Effector CD4-positive, alpha-beta T cell (primary cell): ENCODE results near the gene UBE3C.
"Not testable (repeated sequence)": the region's sequence is repeated elsewhere in the genome, so short reads cannot be mapped to it uniquely, and the experiment has no call there.

Experiments
- DNase-seq: peaks from one replicate; pipeline ENCODE4 v3.0.0-alpha.2; 2020

The UBE3C gene

DNA sequence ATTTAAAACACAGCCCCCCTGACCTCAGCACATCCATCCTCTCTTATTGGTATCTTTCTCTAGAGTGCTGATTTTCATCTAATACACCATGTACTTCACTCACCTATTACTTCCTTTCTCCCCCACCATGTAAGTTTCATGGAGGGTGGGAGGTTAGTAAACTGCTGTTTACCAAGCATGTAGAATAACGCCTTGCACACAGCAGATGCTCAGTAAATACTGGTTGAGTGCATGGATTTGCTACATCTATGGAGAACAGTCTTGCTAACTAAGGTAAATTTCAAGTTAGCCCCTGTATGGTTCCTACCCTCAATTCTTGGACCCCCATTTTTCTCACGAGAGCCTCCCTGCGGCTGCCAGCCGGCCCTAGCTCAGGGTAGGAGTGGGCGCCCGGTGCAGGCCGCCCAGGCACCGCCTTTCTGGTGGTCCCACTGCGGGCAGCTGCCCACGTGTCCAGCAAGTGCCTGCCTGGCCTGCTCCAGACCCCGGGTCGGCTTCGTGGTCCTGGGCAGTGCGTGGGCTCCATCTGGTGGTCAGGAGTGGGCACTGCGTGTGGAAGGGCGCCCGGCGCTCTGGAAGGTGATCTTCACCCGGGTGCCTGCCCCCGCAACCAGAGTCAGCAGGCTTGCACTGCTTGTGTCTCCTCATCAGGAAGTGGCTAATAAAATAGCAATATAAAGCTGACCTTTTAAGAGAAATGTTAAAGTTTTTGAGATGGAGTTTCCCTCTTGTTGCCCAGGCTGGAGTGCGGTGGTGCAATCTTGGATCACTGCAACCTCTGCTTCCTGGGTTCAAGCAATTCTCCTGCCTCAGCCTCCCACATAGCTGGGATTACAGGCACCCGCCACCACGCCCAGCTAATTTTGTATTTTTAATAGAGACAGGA, 134.7 kb downstream of the UBE3C start:
- peak; percentile 42 for DNase-seq

DNA sequence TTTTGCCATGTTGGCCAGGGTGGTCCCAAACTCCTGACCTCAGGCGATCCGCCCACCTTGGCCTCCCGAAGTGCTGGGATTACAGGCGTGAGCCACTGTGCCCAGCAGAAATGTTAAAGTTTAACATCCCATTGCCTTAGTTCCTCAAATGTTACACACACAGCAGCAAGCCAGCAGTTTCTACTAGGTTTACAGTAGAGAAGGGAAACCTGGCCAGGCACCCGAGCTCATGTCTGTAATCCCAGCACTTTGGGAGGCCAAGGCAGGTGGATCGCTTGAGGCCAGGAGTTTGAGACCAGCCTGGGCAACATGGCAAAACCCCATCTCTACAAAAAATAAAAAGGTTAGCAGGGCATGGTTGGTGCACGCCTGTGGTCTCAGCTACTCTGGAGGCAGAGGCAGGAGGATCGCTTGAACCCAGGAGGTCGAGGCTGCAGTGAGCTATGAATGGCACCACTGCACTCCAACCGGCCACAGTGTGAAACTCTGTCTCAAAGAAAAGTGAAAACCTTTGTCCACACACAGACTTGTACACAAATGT, 135.4 kb downstream of the UBE3C start:
- not testable (repeated sequence) for DNase-seq

DNA sequence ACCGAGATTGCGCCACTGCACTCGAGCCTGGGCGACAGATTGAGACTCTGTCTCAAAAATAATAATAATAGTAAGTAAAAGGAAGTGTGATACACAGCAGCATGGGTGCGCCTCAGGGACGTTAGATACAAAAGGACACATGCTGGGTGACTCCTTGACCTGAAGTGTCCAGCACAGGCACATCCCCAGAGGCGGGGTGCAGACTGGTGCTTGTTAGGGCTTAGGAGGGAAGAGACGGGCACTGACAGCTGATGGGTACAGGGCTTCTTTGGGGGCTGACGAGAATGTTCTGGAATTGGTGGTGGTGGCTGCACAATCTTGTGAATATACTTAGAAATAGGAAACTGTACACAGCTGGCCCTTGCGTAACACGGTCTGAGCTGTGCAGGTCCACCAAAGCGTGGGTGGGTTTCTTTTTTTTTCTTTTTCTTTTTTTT, 136.3 kb downstream of the UBE3C start:
- DNase-seq: no peak

DNA sequence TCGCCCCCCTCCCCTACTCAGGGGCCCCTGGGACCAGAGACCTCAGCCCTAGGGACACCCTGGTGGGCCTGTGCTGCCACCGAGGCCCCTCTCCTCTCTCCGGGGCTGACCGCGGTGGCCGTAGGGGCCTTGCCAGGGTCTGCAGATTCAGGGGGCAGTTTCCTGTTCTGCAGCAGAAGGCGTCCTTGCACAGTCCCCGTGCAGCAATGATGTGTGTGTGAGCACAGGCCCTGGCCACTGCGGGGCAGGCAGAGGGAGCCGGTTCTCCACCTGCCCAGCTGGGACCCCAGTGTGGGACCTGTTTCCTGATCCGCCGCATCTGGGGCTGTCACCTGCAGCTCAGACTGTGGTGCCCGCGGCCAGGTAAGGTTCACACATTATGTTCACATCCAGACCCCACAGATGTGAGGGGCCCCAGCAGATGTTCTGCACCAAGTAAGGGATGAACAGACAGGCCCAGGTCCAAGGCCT, 137.4 kb downstream of the UBE3C start:
- DNase-seq: no peak

DNA sequence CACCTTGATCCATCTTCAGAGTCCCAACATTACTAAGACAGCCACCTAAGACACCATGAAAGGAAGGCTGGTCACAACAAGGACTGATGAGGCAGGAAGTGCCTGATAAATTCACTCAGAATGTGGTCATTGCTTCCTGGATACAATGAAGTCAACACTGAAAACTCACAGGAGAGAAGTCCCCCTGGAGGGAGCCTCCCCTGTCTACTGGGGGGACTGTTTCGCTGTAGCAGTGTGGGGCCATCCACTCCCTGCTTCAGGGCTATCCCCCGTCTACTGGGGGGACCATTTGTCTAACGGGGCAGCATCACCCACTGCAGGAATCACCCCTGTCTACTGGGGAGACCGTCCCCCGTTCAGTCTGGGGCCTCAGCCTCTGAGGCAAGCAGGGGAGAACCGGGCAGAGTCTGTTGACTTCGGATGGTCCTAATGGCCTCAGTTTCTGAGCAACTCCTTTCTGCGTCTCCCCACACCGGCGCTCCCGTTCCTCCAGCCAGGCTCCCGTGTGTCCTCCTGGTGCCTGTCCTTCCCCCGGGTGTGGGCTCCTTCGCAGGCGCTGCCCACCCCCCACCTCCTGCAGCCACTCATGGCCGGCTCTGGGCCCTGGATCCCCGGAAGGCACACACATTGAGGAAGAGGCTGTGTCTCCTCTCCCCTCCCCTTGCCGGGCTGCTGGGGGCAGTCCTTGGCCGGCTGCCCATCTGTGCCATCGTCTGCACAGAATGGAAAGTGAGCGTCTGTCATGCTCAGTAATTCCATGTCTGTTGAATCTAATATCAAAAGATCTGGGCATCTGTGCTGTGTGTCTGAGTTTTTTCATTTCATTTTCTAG, 138.2 kb downstream of the UBE3C start:
- no peak for DNase-seq

DNA sequence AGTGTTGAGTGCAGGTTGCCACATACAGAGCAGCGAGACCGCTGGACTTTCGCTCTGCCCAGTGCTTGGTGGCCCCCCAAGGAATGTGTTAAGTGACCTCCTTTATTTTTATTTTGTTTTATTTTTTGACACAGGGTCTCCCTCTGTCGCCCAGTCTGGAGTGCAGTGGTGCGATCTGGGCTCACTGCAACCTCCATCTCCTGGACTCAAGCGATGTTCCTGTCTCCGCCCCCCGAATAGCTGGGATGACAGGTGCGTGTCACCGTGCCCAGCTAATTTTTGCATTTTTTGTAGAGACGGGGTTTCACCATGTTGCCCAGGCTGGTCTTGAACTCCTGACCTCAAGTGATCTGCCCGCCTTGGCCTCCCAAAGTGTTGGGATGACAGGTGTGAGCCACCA, 138.8 kb downstream of the UBE3C start:
- not testable (repeated sequence) for DNase-seq

DNA sequence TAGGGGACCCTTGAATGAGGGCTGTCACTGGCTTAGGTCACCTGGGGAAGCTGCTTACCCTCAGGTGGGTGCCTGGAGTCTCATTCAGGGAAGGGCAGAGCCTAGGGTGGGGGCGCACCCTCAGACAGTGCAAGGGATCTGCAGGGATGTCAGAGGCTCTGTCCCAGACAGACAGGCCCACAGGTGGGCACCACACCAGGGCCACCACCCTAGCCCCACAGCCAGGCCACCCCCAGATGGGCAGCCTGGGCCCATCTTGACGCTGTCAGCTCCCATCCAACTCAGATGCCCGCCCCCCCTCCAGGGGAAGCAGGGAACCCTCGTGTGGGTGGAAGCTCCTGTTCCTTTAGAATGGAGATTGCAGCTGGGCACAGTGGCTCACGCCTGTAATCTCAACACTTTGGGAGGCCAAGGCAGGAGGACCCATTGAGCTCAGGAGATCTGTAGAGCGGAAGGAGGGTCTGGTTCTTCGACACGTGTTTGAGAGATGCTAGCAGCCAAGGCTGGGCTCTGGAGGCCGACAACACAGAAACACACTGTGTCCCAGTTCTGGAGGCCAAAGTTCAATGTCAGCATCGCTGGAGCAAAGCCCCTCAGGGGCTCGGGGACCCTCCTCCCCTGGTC, 139.6 kb downstream of the UBE3C start:
- DNase-seq: no peak

DNA sequence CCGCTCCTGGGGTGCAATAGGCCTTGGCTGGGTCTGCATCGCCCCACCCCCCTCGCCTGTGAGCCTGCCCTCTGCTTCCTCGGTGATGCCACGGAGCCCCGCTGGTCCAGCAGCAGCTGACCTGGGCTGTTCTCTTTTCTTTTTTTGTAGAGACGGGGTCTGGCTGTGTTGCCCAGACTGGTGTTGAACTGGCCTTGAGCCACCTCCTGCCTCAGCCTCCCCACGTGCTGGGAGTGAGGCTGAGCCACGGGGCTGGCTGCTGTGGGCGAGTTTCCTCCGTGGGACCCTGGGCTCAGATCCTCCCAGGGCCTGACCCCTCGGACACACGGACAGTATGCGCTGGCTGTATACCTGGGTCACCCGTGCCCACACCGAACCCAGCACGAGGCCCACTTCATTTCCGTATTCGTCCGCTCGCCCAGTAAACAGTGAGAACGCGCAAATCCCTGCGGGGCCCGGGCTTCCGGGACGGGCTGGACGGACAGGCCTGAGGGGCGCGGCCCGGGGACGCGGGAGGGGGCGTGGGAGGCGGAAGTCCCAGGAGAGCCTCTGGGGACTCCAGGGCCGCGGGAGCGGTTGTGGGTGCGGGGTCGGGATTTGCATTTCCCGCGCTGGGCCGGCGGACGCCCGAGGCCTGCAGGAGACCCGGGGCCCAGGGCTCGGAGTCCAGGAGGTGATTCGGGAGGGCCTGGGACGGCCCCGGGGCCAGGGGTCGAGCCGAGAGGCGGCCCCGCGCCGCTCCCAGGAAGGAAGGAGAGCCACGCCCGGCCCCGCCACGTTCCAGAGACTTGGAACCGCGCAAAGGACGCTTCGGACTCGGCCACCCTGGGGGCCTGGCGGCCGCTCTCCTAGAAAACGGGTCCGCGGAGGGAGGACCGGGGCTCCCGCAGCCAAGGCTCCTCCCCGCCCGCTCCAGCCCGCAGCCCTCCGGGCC, 140.3 kb downstream of the UBE3C start:
- DNase-seq: no peak

DNA sequence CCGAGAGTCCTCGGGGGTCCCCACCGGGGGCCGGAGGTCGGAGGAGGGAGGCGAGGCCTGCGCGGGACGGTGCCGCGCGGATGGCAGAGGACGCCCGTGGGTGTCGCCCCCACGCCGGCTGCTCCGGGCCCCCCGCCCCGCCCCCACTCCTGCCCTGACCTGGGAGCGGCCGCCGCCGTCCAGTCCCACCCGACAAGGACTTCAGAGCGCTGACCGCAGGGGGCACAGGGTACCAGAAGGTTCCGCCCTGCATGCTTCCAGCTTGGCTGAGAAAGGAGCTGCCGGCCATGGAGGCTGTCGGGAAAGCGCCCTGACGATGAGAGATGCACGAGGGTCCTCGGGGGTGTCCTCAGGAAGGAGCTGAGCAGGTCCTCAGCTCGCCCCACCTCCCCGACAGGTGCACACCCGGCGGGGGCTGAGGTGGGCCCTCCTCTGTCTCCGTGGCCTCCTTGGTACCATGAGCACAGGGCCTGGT, 141.1 kb downstream of the UBE3C start:
- DNase-seq: no peak

DNA sequence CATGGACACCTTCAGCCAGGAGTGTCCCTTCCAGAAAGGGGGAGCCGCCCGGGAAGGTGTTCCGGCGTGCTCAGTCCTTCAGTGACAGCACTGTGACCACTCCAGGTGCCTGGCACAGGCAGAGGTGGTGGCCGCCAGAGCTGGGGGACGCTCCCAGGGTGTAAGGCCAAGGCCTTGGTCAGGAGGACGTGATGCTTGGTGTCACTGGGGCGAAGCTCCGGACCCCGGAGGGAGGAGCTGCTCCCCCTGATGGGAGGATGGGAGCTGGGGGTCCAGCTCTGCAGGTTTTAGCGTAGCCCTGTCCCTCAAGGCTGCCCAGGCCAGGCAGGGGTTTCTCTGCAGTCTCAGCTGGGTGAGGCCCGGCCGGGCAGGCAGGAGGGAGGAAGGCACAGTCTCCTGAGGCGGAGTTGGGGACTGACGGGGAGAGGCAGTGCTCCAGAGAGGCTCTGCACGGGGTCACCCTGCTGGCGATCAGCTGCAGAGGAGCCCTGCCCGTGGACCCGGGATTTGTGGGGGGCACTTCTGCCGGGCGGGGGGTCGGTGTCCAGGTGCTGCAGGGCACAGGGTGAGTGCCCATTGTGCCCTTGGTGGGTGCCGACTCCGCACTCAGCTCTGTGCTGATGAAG, 141.6 kb downstream of the UBE3C start:
- no peak for DNase-seq

DNA sequence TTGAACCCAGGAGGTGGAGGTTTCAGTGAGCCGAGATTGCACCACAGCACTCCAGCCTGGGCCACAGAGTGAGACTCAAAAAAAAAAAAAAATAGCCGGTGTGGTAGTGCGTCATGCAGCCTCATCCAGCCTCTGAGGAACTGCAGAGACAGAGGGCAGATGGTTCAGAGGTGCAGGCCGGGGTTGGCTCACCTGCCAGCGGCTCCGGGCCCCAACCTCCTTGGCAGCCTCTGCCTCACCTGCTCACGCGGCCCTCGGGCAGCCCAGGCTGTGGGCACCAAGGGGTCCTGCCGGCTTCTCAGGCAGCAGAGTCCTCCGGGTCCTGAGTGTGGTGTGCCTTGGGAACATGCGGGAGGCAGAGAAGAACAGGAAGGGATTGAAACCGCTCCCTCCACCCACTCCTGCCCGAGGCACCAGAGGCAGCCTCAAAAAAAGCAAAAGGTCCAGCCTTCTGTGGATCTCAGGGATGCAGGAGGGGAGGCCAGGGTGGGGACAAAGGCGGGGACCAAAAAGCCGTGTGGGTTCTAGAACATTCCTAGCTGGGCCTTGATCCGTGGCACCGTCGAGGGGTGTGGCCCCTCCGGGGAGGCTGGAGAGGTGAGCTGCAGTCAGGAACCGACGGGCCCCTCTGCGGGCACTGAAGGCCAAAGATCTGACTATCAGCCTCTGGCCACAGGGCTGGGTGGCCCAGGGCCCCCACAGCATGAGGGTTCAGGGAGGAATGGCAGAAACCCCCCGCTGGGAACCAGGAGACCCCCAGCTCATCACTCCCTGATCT, 142.7 kb downstream of the UBE3C start:
- DNase-seq: no peak

DNA sequence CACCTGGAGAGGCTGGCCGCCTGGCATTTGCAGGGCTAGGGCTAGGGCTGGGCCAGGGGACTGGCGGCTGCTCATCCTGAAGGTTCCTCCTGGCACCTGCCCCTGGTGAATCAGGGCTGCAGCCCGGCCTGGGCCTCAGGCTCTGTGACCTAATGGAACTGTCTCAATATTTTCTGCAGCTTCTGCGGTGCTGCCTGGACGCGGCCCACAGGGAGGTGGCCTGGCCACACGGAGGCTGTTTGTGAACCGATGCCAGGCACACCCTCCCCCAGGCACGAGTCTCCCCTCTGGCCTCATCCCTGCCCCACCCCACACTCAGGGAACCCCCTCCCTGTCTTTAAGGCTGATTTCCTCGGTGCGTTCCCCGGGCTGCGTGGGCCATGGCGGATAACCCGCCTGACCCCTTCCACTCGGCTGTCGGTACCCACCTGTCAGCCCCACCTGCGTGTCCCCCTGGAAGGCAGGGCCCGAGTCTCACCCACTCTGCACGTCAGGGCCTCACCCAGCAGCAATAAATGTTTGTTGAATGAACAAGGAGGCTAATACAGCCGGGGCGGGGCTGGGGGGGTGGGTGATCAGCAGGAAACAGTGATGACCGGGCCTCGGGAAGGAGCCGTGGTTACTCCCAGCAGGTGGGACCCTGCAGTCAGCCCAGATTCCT, 143.5 kb downstream of the UBE3C start:
- no peak for DNase-seq

DNA sequence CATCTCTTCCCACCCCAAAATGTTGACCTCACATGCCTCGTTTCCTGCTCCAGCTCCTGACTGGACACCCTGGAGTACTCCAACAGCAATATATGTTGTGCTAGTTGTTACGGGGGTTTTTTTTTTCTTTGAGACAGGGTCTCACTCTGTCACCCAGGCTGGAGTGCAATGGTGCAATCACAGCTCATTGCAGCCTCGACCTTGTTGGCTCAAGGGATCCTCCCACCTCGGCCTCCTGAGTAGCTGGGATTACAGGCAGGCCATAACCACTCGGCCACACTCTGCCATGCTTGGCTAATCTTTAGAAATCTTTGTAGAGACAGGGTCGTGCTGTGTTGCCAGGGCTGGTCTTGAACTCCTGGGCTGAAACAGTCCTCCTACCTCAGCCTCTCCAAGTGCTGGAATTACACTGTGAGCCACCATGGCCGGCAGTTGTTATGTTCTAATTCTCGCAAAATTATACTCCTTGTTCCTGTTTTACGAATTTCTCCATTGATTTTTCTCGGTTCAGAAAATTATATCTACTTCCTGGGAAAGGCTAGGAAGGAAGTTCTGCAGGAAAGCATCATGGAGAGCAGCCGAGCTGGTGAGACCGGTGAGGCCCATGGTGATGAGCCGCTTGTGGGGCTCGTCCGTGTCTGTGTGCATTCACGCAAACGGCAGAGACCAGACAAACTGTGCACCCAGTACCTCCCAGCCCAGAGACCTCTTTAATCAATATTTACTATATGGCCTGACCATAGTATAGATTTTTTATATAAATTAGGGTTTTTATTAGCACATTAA, 145.7 kb downstream of the UBE3C start:
- DNase-seq: no peak

DNA sequence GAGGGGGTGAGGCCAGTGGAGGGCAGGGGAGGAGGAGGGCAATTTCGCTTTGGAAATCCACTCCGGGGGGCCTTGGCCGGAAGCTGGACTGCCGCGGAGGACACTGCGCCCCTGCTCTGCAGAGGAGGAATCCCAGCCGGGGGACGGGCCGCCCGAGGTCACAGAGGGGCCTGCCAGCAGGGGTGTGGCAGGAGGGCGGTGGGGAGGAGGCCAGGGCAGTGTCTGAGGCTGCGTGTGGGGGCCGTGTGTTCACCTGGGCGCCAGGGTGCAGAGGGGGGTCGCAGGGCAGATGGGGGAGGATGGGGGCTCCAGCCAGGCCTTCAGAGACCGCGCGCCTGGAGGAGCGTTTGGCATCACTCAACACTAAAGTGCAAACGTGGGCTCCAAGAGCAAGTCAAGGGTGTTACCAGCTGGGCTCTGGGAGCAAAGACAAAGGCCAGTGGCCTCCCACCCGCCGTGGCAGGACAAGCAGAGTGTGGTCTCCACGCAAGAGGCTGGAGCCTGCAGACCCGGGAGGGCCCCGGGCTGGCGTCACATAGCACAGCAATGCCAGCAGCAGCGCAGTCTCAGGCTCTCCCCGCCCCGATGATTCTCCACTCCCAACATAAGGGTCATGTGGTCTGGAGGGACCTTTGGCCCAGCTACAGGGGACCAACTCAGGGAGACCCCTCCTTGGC, 152.8 kb downstream of the UBE3C start:
- DNase-seq: no peak

DNA sequence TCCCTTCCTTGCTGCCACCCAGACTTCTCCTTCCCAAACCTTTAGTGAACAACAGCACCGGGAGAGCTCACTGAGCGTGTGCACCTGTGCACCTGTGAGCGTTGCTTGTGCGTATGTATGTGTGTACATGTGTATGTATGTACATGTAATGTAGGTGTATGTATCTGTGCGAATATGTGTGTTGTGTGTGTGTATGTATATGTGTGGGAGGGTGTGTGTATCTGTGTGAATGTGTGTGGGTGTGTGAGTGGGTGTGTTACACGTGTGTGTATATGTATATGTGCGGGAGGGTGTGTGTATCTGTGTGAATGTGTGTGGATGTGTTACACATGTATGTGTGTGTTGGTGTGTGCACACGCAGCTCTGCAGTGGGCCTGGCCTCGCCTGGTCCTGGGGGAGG, 153.5 kb downstream of the UBE3C start:
- DNase-seq: no peak

DNA sequence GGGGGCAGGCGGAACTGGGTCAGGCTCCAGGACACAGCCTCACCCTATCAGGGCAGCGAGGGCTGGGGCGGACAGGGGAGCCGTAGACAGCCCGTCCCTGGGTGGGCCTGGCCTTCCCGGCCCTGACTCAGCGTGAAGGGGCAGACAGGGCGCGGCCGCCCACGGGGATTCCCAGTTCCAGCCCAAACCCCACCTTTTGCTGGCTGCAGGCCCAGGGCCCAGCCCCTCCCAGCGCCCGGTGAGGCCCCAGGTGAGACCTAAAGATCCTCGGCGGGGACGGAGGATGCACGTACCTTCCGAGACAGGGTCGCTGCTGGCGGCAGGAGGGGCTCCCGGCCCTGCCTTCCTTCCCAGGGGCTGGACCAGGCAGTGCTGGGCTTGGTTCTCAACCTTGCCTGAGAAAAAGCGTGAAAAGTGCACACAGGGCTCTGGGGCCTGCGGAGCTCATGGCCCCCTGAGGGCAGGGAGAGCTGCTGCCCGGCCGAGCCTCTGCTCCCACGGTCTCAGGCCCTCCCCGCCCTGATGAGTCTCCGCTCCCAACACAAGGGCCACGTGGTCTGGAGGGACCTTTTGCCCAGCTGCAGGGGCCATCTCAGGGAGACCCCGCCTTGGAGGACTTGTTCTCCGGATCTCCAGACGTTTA, 154.2 kb downstream of the UBE3C start:
- no peak for DNase-seq

DNA sequence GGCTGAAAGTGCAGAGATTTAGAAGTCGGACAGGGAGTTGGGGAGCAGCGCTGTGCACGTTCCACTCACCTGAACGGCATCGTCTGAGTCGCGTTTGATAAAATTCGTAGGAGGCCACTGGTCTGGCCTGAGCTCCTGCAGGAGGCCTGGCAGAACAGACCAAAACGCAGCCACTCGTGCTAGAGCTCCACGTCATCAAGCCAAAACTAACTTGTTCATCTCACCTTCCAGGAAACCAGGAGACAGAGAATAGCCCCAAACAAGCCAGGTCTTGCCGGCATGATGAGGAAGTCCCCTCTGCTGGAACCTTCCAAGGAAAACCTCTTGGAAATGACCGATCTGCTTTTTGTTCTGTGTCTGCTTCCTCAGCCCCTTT, 154.7 kb downstream of the UBE3C start:
- no peak for DNase-seq

DNA sequence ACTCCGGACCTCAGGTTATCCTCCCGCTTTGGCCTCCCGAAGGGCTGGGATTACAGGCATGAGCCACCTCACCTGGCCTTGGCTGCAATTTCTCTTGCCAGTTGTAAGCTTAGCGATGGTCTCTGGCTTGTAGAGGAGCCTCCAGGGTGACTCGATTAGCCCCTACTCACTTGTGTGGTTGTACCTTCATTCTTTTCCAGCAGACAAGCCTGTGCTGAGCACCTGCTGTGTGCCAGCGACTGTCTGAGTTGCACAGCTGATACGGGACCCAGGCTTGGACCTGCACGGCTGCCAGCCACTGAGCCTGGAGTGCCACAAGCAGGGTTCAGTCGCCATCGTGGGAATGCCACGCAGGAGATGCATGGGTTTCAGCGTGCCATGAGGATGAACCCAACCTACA, 156.0 kb downstream of the UBE3C start:
- no peak for DNase-seq
